LNCAP (cell line): ENCODE results near the gene CIZ1.
A peak's percentile ranks its signal among the peaks of the same experiment; 100 is the strongest.

ENCODE experiments used
- CTCF ChIP-seq: fragments of 450-650 bp; IDR thresholded peaks from 2 replicates; pipeline ENCODE4 v1.5.1; 2017; ENCODE audit warnings: mild to moderate bottlenecking

The CIZ1 gene

DNA sequence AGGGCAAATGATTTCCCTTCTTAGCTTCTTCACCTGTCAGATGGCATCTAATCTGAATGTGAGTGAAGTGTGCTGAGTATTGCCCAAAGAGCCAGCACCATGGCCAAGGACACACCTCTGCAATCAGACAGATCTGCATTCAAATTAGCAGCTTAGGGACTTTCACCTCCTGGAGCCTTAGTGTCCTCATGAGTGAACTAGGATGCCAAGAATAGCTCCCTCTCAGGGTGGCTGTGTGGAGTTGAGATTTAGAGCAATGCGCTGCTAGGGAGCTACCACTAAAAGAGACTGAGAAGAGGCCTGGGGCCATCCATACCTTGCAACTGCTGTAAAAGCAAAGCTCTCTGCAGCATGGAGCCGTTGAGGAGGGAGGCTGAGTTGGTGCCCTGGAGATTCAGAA lies 1.4 kb downstream of the CIZ1 start:
- no peak for TF ChIP-seq CTCF

DNA sequence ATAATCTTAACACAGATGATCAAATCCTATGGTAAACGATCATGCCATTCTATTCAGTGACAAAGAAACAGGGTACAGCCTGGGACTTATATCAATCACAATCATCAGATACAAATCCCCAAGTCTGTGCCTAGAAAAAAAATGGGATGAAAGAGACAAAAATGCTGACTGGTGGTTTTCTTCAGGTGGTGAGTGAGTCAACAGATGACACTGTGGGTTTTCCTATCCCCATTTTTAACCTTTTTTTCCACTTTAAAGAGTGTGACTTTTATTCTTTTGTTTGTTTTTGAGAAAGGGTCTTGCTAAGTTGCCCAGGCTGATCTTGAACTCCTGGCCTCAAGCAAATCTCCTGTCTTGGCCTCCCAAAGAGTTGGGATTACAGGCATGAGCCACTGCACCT lies 3.2 kb downstream of the CIZ1 start:
- no peak for TF ChIP-seq CTCF

- TF ChIP-seq CTCF = no peak
Observed at GRCh38 chr9:128187361-128187760, 4.0 kb downstream of the CIZ1 start.

- TF ChIP-seq CTCF = no peak
Observed at GRCh38 chr9:128185979-128186965, 5.1 kb downstream of the CIZ1 start.

GRCh38 chr9:128182893-128183588 lies 8.3 kb downstream of the CIZ1 start:
- TF ChIP-seq CTCF = no peak

DNA sequence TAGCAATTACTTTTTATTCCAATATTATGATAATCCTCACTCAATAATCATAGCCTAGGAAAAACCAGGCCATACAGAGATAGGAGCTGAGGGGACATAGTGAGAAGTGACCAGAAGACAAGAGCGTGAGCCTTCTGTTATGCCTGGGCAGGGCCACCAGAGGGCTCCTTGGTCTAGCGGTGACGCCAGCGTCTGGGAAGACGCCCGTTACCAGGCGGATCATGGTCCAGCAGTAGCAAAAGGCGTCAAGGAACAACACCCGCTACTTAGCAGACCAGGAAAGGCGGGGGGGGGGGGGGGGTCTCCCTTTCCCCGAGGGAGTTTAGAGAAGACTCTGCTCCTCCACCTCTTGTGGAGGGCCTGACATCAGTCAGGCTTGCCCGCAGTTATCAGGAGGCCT lies 9.9 kb downstream of the CIZ1 start:
- TF ChIP-seq CTCF = peak; percentile 45; the same call in 1 of the 2 replicates

- TF ChIP-seq CTCF = no peak
Observed at GRCh38 chr9:128180447-128180846, 10.9 kb downstream of the CIZ1 start.
